ENCODE data around the gene OIP5.
A peak's percentile ranks its signal among the peaks of the same experiment; 100 is the strongest.
"Not testable (repeated sequence)": the region's sequence is repeated elsewhere in the genome, so short reads cannot be mapped to it uniquely, and the experiment has no call there.

Gene OIP5

DNA sequence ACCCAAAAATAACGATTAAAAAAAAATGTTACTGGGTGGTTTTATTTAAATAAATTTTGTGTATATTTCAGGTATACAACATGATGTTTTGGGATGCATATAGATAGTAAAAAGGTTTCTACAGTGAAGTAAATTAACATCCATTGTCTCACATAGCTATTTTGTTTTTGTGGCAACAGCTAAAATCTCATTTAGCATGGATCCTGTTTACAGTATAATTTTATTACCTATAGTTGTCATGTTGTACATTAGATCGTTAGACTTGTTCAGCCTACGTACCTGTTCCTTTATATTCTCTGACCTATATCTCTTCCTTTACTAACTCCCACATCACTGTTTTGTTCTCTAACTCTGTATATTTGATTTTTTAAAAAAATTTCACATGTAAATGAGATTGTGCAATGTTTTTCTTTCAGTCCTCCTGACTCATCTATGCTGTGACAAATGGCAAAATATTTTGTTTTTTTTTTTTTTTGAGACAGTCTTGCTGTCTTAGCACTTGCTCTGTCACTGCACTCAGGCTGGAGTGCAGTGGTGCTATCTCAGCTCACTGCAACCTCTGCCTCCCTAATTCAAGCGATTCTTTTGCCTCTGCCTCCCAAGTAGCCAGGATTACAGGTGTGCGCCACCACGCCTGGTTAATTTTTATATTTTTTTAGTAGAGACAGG lies 45.6 kb downstream of the OIP5 start:
- H3K4me3 ChIP-seq (ENCODE audit: low read depth, low read length): no peak overlapping the region

DNA sequence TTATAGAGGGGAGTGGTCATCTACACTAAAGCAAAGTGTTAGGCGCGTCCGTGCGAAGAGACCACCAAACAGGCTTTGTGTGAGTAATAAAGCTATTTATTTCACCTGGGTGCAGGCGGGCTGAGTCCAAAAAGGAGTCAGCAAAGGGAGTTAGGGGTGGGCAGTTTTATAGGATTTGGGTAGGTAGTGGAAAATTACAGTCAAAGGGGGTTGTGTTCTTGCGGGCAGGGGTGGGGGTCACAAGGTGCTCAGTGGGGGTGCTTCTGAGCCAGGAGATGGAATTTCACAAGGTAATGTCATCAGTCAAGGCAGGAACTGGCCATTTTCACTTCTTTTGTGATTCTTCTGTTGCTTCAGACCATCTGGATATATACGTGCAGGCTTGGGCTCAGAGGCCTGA lies 47.1 kb downstream of the OIP5 start:
- TF ChIP-seq, protein P1, sequence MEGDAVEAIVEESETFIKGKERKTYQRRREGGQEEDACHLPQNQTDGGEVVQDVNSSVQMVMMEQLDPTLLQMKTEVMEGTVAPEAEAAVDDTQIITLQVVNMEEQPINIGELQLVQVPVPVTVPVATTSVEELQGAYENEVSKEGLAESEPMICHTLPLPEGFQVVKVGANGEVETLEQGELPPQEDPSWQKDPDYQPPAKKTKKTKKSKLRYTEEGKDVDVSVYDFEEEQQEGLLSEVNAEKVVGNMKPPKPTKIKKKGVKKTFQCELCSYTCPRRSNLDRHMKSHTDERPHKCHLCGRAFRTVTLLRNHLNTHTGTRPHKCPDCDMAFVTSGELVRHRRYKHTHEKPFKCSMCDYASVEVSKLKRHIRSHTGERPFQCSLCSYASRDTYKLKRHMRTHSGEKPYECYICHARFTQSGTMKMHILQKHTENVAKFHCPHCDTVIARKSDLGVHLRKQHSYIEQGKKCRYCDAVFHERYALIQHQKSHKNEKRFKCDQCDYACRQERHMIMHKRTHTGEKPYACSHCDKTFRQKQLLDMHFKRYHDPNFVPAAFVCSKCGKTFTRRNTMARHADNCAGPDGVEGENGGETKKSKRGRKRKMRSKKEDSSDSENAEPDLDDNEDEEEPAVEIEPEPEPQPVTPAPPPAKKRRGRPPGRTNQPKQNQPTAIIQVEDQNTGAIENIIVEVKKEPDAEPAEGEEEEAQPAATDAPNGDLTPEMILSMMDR (IDR thresholded peaks at IDR 0.05; ENCODE audit: low read depth, low read length): no peak
- in situ Hi-C loops (cut with HindIII; ENCODE audit: low sequenced_read_pairs): no loop called here
- peak overlapping the region; percentile 74 for H3K4me3 ChIP-seq (ENCODE audit: low read depth, low read length)
- no peak for DNase-seq (ENCODE audit: low read depth, low spot score)

More for the DNA sequence above, 45.6 kb downstream of the OIP5 start:
- TF ChIP-seq, protein P1 (IDR thresholded peaks at IDR 0.05; ENCODE audit: low read depth, low read length): no peak
- in situ Hi-C loops (cut with HindIII; ENCODE audit: low sequenced_read_pairs): no loop called here
- DNase-seq (ENCODE audit: low read depth, low spot score): no peak

DNA sequence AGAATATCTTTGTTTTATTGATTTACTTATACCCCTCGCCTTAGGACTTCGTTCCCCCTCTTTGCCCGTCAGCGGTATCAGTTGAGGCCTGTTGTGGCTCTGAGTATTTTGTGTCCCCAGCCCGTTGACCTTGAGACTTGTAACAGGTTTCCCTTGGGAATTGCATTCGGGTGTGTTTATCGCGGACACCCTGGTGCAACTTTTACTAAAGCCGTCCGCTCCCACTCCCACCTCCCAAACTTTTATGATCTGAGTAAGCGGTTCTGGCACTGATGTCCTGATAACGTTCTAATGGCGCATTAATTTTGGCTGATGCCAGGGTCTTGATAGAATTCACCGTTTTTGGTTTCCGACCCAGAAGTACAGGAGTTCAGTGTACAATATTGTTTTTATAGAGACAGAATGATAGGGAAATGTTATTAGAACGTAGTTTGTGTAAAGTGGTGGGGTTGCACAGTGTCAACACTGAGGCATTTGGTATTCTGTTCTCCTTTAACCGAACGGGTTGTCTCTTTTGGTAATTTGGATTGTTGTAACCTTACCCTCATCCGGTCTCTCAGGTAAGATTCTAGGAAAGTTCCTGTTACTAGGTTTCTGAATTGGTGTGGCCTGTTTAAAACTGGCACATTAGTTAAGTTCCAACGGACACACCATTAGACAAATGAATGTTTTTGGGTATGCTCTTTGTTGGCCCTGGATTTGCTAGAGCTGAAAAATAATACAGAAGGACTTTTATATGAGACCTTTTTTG lies 47.8 kb downstream of the OIP5 start:
- H3K4me3 ChIP-seq (ENCODE audit: low read depth, low read length): peak overlapping the region; percentile 74
- no peak for DNase-seq (ENCODE audit: low read depth, low spot score)
- TF ChIP-seq, protein P1 (IDR thresholded peaks at IDR 0.05; ENCODE audit: low read depth, low read length): no peak
- in situ Hi-C loops (cut with HindIII; ENCODE audit: low sequenced_read_pairs): no loop called here

GRCh38 chr15:41283653-41284426 lies 48.6 kb downstream of the OIP5 start:
- DNase-seq (ENCODE audit: low read depth, low spot score): peak; percentile 99
- TF ChIP-seq, protein P1 (IDR thresholded peaks at IDR 0.05; ENCODE audit: low read depth, low read length): no peak
- in situ Hi-C loops (cut with HindIII; ENCODE audit: low sequenced_read_pairs): no loop called here
- peak overlapping the region; percentile 74 for H3K4me3 ChIP-seq (ENCODE audit: low read depth, low read length)

DNA sequence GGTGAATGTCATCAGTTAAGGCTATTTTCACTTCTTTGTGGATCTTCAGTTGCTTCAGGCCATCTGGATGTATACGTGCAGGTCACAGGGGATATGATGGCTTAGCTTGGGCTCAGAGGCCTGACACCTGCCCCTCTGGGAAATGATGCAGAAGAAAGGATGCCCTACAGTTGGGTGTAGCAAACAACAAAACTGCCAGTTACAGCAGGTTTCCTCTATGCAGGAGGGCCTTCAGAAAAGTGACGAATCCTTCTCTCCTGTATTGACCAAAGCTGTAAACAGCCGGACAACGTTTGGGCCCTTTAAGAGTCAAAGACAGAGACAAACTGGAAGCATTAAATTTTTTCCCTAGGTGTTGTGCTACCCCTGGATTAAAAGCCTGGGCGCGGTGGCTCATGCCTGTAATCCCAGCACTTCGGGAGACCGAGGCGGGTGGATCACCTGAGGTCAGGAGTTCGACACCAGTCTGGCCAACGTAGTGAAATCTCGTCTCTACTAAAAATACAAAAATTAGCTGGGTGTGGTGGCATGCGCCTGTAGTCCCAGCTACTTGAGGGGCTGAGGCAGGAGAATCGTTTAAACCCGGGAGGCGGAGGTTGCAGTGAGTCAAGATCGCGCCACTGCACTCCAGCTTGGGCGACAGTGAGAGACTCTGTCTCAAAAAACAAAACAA lies 49.3 kb downstream of the OIP5 start:
- peak overlapping the region; percentile 3 for H3K4me3 ChIP-seq (ENCODE audit: low read depth, low read length)
- DNase-seq (ENCODE audit: low read depth, low spot score); in situ Hi-C loops (cut with HindIII; ENCODE audit: low sequenced_read_pairs): not testable (repeated sequence)

DNA sequence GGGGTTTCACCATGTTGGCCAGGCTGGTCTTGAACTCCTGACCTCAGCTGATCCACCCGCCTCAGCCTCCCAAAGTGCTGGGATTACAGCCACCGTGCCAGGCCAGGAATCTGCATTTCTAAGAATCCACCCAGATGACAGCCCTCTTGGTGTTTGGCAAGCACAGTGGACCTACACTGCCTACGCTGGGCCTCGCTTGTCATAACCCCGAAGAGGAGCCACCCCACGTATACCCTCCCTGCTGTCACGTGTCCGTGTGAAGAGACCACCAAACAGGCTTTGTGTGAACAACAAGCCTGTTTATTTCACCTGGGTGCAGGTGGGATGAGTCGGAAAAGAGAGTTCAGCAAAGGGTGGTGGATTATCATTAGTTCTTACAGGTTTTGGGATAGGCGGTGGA lies 50.0 kb downstream of the OIP5 start:
- H3K4me3 ChIP-seq (ENCODE audit: low read depth, low read length); DNase-seq (ENCODE audit: low read depth, low spot score); in situ Hi-C loops (cut with HindIII; ENCODE audit: low sequenced_read_pairs): not testable (repeated sequence)

GRCh38 chr15:41281236-41281635 lies 51.2 kb downstream of the OIP5 start:
- H3K4me3 ChIP-seq (ENCODE audit: low read depth, low read length): no peak overlapping the region
- TF ChIP-seq, protein P1 (IDR thresholded peaks at IDR 0.05; ENCODE audit: low read depth, low read length): no peak
- DNase-seq (ENCODE audit: low read depth, low spot score): peak; percentile 89
- in situ Hi-C loops (cut with HindIII; ENCODE audit: low sequenced_read_pairs): no loop called here

Measured in astrocyte of the spinal cord (primary cell).